ENCODE measurements around the gene ABCA1.
"Not testable (repeated sequence)": the region's sequence is repeated elsewhere in the genome, so short reads cannot be mapped to it uniquely, and the experiment has no call there.

The ABCA1 gene

GRCh38 chr9:104905153-104905901 is 22.6 kb downstream of the ABCA1 start:
- DNase-seq (ENCODE audit: low read depth in 2 of 2, low spot score in 1 of 2), result no peak

GRCh38 chr9:104903609-104904008 is 24.3 kb downstream of the ABCA1 start:
- no peak for DNase-seq (ENCODE audit: low read depth in 2 of 2, low spot score in 1 of 2)

- no peak for DNase-seq (ENCODE audit: low read depth in 2 of 2, low spot score in 1 of 2)
Observed at GRCh38 chr9:104900871-104901270, 27.1 kb downstream of the ABCA1 start.

GRCh38 chr9:104900324-104900723 is 27.6 kb downstream of the ABCA1 start:
- DNase-seq (ENCODE audit: low read depth in 2 of 2, low spot score in 1 of 2), result no peak

GRCh38 chr9:104899759-104900247 is 28.2 kb downstream of the ABCA1 start:
- DNase-seq (ENCODE audit: low read depth in 2 of 2, low spot score in 1 of 2), result no peak

GRCh38 chr9:104898376-104898775 is 29.6 kb downstream of the ABCA1 start:
- not testable (repeated sequence) for DNase-seq (ENCODE audit: low read depth in 2 of 2, low spot score in 1 of 2)

GRCh38 chr9:104896131-104896530 is 31.8 kb downstream of the ABCA1 start:
- DNase-seq (ENCODE audit: low read depth in 2 of 2, low spot score in 1 of 2), result no peak

GRCh38 chr9:104895572-104895971 is 32.4 kb downstream of the ABCA1 start:
- no peak for DNase-seq (ENCODE audit: low read depth in 2 of 2, low spot score in 1 of 2)

- DNase-seq (ENCODE audit: low read depth in 2 of 2, low spot score in 1 of 2), result no peak
Observed at GRCh38 chr9:104892701-104893100, 35.3 kb downstream of the ABCA1 start.

GRCh38 chr9:104890433-104890770 is 37.6 kb downstream of the ABCA1 start:
- DNase-seq (ENCODE audit: low read depth in 2 of 2, low spot score in 1 of 2), result no peak

GRCh38 chr9:104885818-104886709 is 41.9 kb downstream of the ABCA1 start:
- no peak for DNase-seq (ENCODE audit: low read depth in 2 of 2, low spot score in 1 of 2)

GRCh38 chr9:104883169-104883568 is 44.8 kb downstream of the ABCA1 start:
- DNase-seq (ENCODE audit: low read depth in 2 of 2, low spot score in 1 of 2), result no peak

- DNase-seq (ENCODE audit: low read depth in 2 of 2, low spot score in 1 of 2), result no peak
Observed at GRCh38 chr9:104882566-104882965, 45.4 kb downstream of the ABCA1 start.

- no peak for DNase-seq (ENCODE audit: low read depth in 2 of 2, low spot score in 1 of 2)
Observed at GRCh38 chr9:104882086-104882485, 45.9 kb downstream of the ABCA1 start.

- no peak for DNase-seq (ENCODE audit: low read depth in 2 of 2, low spot score in 1 of 2)
Observed at GRCh38 chr9:104879555-104880309, 48.2 kb downstream of the ABCA1 start.

GRCh38 chr9:104876587-104876986 is 51.4 kb downstream of the ABCA1 start:
- DNase-seq (ENCODE audit: low read depth in 2 of 2, low spot score in 1 of 2), result no peak

- DNase-seq (ENCODE audit: low read depth in 2 of 2, low spot score in 1 of 2), result no peak
Observed at GRCh38 chr9:104875897-104876296, 52.1 kb downstream of the ABCA1 start.

- no peak for DNase-seq (ENCODE audit: low read depth in 2 of 2, low spot score in 1 of 2)
Observed at GRCh38 chr9:104875320-104875719, 52.6 kb downstream of the ABCA1 start.

GRCh38 chr9:104873489-104873850 is 54.5 kb downstream of the ABCA1 start:
- DNase-seq (ENCODE audit: low read depth in 2 of 2, low spot score in 1 of 2), result no peak

GRCh38 chr9:104872656-104873488 is 55.1 kb downstream of the ABCA1 start:
- DNase-seq (ENCODE audit: low read depth in 2 of 2, low spot score in 1 of 2), result no peak
